Left lung (tissue), 10 donors: Measurements from ENCODE around the gene NT5C2. TPM values are rescaled to one million over a fixed set of nuclear protein-coding genes. Genes with fewer than 3 reads are reported as not detected.

Source experiments
- ATAC-seq: fragments of 200-7000 bp; cut with Tn5 transposase; one replicate; pipeline ENCODE4 v1.9.1; 2020; ENCODE audit warnings: moderate library complexity
- DNase-seq, 4 donors: peaks; one replicate each; pipeline ENCODE4 v3.0.0-alpha.2; 2013 to 2020
- H3K27ac ChIP-seq, 2 donors: fragments of 200-600 bp; sonication (generic) in 1 of 2; one replicate each; pipeline versions ENCODE4 v1.5.0 to v1.8.0; 2020 to 2021
- H3K27me3 ChIP-seq, 2 donors: fragments of 200-600 bp; sonication (generic) in 1 of 2; one replicate each; pipeline versions ENCODE4 v1.5.0 to v1.8.0; 2020 to 2021
- H3K36me3 ChIP-seq, 2 donors: fragments of 200-600 bp; sonication (generic) in 1 of 2; one replicate each; pipeline versions ENCODE4 v1.5.0 to v1.8.0; 2020 to 2021
- H3K4me1 ChIP-seq, 2 donors: fragments of 200-600 bp; one replicate each; pipeline ENCODE4 v1.8.0; 2021
- H3K4me3 ChIP-seq, 2 donors: fragments of 200-600 bp; sonication (generic) in 1 of 2; one replicate each; pipeline versions ENCODE4 v1.5.0 to v1.8.0; 2020 to 2021; ENCODE audit warnings: mild to moderate bottlenecking in 1 of 2
- H3K9me3 ChIP-seq, 2 donors: fragments of 200-600 bp; sonication (generic) in 1 of 2; one replicate each; pipeline versions ENCODE4 v1.5.0 to v1.8.0; 2020 to 2021
- intact Hi-C, 2 donors: fragments of 100-400 bp; cut with DNase I; formaldehyde crosslinking; loops; one replicate each; pipeline versions ENCODE4 v1.11.2 to v1.14.2; 2022
- polyA plus RNA-seq, 6 donors: library from polyadenylated mRNA; unstranded; fragments of 120-200 nt; gene quantifications; one replicate each; pipeline ENCODE4 v1.2.1, GENCODE V29; 2013; ENCODE audit not compliant: insufficient read length in 6 of 6
- total RNA-seq, 2 donors: library from RNA; stranded (reverse); fragmentation: NEBNext Ultra II Directional; extraction: Animal tissue kit (Norgen Biotek cat#: 25700); gene quantifications; one replicate each; pipeline ENCODE4 v1.2.1, GENCODE V29; 2021
- TF ChIP-seq, protein P1 (sequence below), 2 donors: fragments of 200-600 bp; sonication (generic) in 1 of 2; IDR thresholded peaks; one replicate each; pipeline versions ENCODE4 v1.5.0 to v1.8.0; 2021; ENCODE audit warnings: antibody characterized with exemption in 2 of 2
- donor health status: DM: no; HTN: yes; CAD: no.
- donor health status: DM: no; HTN: no; CAD: no.

NT5C2 gene
- total and polyA plus RNA-seq, 8 donors: 95.3 to 173 (median 133) TPM

DNA sequence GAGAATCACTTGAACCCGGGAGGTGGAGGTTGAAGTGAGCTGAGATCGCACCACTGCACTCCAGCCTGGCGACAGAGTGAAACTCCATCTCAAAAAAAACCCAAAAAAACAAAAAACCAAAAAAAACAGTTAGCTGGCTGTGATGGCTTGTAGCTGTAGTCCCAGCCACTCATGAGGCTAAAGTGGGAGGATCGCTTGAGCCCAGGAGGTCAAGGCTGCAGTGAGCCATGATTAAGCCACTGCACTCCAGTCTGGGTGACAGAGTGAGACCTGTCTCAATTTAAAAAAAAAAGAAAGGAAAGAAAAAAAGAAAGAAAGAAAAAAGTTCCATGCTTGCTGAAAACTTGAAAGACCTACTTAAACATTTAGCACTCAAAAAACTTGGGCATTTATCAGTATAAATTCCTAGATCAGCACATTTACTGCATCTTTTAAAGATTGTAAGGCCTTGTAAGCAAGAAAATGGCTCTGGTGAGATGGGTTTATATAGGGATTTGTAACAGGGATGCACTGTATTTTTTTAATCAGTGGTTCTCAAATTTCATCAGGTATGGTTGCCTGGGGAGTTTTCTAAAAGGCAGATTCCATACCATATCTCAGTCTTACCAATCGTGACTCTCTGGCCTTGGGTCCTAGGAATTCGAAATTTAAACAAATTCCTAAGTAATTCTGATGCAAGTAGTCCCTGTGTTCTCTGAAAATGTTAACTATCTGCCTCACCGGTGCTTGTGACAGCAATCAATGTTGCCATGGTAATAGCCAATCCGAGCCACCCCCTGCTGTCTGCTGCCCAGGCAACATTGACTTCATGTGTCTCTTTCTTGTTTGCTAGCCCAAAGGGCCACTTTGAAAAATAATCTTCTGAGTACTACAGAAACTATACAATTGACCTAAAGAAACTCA, 11.5 kb upstream of the NT5C2 start:
- no peak for DNase-seq
- Histone ChIP-seq H3K9me3 (peaks cover 0 to 5% of the 10 kb centered on the region in 2 donors), H3K4me3 (no peak overlapping the region), H3K4me1 (peaks cover 0 to 25% of the 10 kb centered on the region in 2 donors), H3K27me3 (no peaks in the 10 kb centered on the region), H3K36me3 (no peaks in the 10 kb centered on the region), H3K27ac (no peak overlapping the region)
- TF ChIP-seq, protein P1, sequence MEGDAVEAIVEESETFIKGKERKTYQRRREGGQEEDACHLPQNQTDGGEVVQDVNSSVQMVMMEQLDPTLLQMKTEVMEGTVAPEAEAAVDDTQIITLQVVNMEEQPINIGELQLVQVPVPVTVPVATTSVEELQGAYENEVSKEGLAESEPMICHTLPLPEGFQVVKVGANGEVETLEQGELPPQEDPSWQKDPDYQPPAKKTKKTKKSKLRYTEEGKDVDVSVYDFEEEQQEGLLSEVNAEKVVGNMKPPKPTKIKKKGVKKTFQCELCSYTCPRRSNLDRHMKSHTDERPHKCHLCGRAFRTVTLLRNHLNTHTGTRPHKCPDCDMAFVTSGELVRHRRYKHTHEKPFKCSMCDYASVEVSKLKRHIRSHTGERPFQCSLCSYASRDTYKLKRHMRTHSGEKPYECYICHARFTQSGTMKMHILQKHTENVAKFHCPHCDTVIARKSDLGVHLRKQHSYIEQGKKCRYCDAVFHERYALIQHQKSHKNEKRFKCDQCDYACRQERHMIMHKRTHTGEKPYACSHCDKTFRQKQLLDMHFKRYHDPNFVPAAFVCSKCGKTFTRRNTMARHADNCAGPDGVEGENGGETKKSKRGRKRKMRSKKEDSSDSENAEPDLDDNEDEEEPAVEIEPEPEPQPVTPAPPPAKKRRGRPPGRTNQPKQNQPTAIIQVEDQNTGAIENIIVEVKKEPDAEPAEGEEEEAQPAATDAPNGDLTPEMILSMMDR (IDR thresholded peaks at IDR 0.05): no peak
- no peak for ATAC-seq
- intact Hi-C loops: no loop called here

DNA sequence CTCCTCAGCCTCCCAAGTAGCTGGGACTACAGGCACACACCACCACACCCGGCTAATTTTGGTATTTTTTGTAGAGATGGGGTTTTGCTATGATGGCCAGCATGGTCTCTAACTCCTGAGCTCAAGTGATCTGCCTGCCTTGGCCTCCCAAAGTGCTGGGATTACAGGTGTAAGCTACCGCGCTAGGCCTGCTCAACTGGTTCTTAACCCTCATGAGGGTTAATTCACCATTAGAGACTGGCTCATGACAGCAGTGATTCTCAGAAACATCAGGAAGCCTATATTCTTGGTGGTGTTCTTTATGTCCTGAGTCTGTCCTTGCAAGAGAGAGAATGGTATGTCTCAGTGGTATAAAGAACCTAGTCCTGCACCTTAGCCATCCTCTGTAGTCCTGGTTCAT, 10.4 kb upstream of the NT5C2 start:
- no peak overlapping the region for H3K27ac ChIP-seq
- intact Hi-C loops: no loop called here
- ATAC-seq (no peak), DNase-seq (no peak)
- H3K27me3 ChIP-seq: no peaks in the 10 kb centered on the region
- no peak overlapping the region for H3K4me3 ChIP-seq
- no peaks in the 10 kb centered on the region for H3K9me3 ChIP-seq
- no peaks in the 10 kb centered on the region for H3K36me3 ChIP-seq
- peaks cover 0 to 36% of the 10 kb centered on the region in 2 donors for H3K4me1 ChIP-seq
- TF ChIP-seq, protein P1 (IDR thresholded peaks at IDR 0.05): no peak

DNA sequence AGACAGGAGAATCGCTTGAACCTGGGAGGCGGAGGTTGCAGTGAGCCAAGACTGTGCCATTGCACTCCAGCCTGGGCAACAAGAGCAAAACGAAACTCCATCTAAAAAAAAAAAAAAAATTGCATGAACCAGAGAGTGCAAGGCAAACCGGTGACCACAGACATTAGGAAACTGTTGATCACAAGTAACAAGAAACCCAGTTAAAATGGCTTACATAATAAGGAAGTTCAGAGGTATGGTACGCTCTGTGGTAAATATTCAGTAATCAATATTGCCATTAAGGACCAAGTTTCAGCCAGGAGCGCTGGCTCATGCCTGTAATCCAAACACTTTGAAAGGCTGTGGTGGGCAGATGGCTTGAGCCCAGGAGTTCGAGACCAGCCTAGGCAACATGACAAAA, 9.2 kb upstream of the NT5C2 start:
- intact Hi-C loops: no loop called here
- no peak overlapping the region for H3K4me3 ChIP-seq
- H3K36me3 ChIP-seq: no peaks in the 10 kb centered on the region
- peaks cover 0 to 47% of the 10 kb centered on the region in 2 donors for H3K4me1 ChIP-seq
- DNase-seq: no peak
- no peaks in the 10 kb centered on the region for H3K27me3 ChIP-seq
- TF ChIP-seq, protein P1 (IDR thresholded peaks at IDR 0.05): no peak
- peak overlapping the region in 1 of 2 donors; percentile 89 for H3K27ac ChIP-seq
- ATAC-seq: peak; percentile 37
- H3K9me3 ChIP-seq: no peaks in the 10 kb centered on the region

DNA sequence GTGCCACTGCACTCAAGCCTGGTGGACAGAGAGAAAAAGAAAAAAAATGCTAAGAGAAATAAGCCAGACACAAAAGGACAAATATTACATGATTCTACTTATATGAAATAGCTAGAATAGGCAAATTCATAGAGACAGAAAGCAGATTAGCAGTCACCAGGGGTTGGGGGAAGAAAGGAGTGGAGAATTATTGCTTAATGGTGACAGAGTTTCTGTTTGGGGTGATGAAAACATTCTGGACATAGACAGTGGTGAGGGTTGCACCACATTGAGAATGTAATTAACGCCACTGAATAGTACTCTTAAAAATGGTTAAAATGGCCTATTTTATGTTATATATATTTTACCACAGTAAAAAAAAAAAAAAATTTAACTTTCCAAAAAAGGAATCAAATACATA, 6.4 kb upstream of the NT5C2 start:
- peak overlapping the region in 1 of 2 donors; percentile 89 for H3K27ac ChIP-seq
- intact Hi-C loops: no loop called here
- TF ChIP-seq, protein P1 (IDR thresholded peaks at IDR 0.05): no peak

DNA sequence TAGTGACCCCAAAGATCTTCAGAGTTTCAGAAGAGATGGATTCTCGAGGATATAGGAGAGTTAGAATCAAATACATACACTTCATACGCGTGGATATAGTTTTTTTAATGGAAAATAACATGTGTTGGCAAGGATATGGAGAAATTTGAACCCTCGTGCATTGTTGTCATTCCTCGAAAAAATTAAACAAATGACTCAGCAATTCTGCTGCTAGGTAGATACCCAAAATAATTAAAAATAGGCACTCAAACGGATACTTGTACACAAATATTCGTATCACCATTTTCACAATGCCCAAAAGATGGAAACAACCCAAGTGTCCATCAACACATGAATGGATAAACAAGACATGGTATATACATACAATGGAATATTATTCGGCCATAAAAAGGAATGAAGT, 5.6 kb upstream of the NT5C2 start:
- H3K27me3 ChIP-seq: no peaks in the 10 kb centered on the region
- H3K27ac ChIP-seq: peak overlapping the region in 1 of 2 donors; percentile 89
- no peak overlapping the region for H3K4me3 ChIP-seq
- DNase-seq (no peak), ATAC-seq (no peak)
- no peaks in the 10 kb centered on the region for H3K9me3 ChIP-seq
- TF ChIP-seq, protein P1 (IDR thresholded peaks at IDR 0.05): no peak
- no peaks in the 10 kb centered on the region for H3K36me3 ChIP-seq
- H3K4me1 ChIP-seq: peaks cover 7 to 81% of the 10 kb centered on the region in 2 donors
- intact Hi-C loops: no loop called here

More for the DNA sequence above, 6.4 kb upstream of the NT5C2 start:
- DNase-seq (no peak), ATAC-seq (no peak)
- Histone ChIP-seq H3K4me1 (peaks cover 7 to 72% of the 10 kb centered on the region in 2 donors), H3K36me3 (no peaks in the 10 kb centered on the region), H3K27me3 (no peaks in the 10 kb centered on the region), H3K9me3 (no peaks in the 10 kb centered on the region), H3K4me3 (no peak overlapping the region)
